Breast epithelium (tissue), 4 donors: ENCODE data around the gene DCLRE1B. TPM values are rescaled to one million over a fixed set of nuclear protein-coding genes. Genes with fewer than 3 reads are reported as not detected.
A peak's percentile ranks its signal among the peaks of the same experiment; 100 is the strongest.

Experiments used
- DNase-seq, 2 donors: peaks; one replicate each; pipeline ENCODE4 v3.0.0-alpha.2; 2019; ENCODE audit warnings: low spot score in 2 of 2
- H3K27ac ChIP-seq, 2 donors: fragments of 200-600 bp; sonication (generic) in 1 of 2; one replicate each; pipeline ENCODE4 v1.5.1; 2016 to 2019; ENCODE audit warnings: mild to moderate bottlenecking in 1 of 2
- H3K27me3 ChIP-seq, 2 donors: fragments of 200-600 bp; sonication (generic) in 1 of 2; one replicate each; pipeline versions ENCODE4 v1.5.1 to v1.6.0; 2017 to 2019; ENCODE audit warnings: control low read depth in 1 of 2, mild to moderate bottlenecking in 1 of 2
- H3K36me3 ChIP-seq: fragments of 200-600 bp; one replicate; pipeline ENCODE4 v1.5.1; 2019
- H3K4me1 ChIP-seq, 2 donors: fragments of 200-600 bp; sonication (generic); one replicate each; pipeline ENCODE4 v1.5.1; 2016 to 2019; ENCODE audit warnings: control low read depth in 1 of 2
- H3K4me3 ChIP-seq, 3 donors: fragments of 200-600 bp; sonication (generic); 1 replicate in 2 of 3; 2 replicates in 1 of 3; pipeline ENCODE4 v1.5.1; 2016 to 2019; ENCODE audit warnings: mild to moderate bottlenecking in 3 of 3, moderate library complexity in 2 of 3
- H3K9me3 ChIP-seq, 2 donors: fragments of 200-600 bp; sonication (generic) in 1 of 2; one replicate each; pipeline ENCODE4 v1.5.1; 2016 to 2019; ENCODE audit warnings: control low read depth in 1 of 2
- POLR2A ChIP-seq: fragments of 450-650 bp; IDR thresholded peaks from one replicate; pipeline ENCODE4 v1.6.1; 2016; ENCODE audit warnings: antibody characterized with exemption, mild to moderate bottlenecking, moderate library complexity
- POLR2AphosphoS5 ChIP-seq, 3 donors: sonication (generic); formaldehyde crosslinking; IDR thresholded peaks; one replicate each; pipeline ENCODE4 v1.6.1; 2017; ENCODE audit warnings: antibody characterized with exemption in 3 of 3
- intact Hi-C: fragments of 100-400 bp; cut with DNase I; formaldehyde crosslinking; loops from one replicate; pipeline ENCODE4 v1.15.1; 2023; ENCODE audit warnings: low total_unique reads
- total RNA-seq, 3 donors: library from RNA; depleted of rRNA; stranded (reverse); fragments of >200 nt; gene quantifications; one replicate each; pipeline ENCODE4 v1.1.0, GENCODE V29; 2016
- TF ChIP-seq, protein P1 (sequence below), 3 donors: fragments of 450-650 bp; IDR thresholded peaks; one replicate each; pipeline ENCODE4 v1.5.1; 2016 to 2017; ENCODE audit warnings: antibody characterized with exemption in 3 of 3, mild to moderate bottlenecking in 3 of 3, moderate library complexity in 3 of 3

The DCLRE1B gene
- 1 to 10 TPM; 3.3 to 6.2 (median 3.5) TPM for total RNA-seq

DNA sequence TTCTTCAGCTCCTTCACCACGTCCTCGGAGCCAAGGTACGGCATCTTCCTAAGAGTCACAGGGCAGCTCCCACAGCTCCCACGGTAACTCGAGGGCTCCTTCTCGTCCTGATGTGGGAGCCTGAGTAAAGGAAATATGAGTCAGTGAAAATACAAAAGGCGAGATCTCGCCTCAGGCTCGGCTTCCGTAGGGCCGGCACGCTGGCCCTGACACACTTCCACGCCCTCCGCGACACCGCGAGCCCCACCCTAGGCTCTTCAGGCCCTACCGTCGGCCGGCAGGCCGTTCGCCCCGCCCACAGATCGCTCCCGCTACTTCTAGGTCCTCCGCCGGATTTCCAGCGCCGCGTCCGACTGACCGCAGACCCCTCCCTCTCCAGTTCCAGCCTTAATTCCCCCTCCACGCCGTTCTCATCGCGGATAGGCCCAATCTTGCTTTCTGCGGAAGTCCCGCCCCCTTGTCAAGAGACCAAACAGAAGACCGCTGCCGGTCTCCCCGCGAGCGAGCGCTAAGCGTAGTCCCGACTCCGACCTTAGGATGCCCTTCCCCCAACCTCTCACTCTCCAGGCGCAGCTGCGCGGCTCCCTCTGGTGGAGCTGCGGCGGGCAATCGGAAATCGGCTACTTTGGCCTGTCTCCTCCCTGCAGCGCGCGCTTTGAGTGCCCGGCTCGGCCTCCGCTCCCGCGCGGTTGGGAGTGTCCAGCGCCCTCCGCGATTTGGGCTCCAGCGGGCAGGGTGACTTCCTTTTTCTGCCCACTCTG is at the start of gene DCLRE1B, which contains the start of gene AP4B1:
Gene DCLRE1B, plus strand, starts transcription at position 653 of the 761 bp plus-strand sequence. CDS start 261 bp downstream, outside the sequence.
Gene AP4B1, minus strand, starts transcription at position 126 of the 761 bp plus-strand sequence. Its CDS starts 82 bp downstream, at position 44.
- TF ChIP-seq POLR2AphosphoS5 (IDR thresholded peaks at IDR 0.05) (peak; percentile 73 to 81 (median 74)), POLR2A (no peak)
- TF ChIP-seq, protein P1, sequence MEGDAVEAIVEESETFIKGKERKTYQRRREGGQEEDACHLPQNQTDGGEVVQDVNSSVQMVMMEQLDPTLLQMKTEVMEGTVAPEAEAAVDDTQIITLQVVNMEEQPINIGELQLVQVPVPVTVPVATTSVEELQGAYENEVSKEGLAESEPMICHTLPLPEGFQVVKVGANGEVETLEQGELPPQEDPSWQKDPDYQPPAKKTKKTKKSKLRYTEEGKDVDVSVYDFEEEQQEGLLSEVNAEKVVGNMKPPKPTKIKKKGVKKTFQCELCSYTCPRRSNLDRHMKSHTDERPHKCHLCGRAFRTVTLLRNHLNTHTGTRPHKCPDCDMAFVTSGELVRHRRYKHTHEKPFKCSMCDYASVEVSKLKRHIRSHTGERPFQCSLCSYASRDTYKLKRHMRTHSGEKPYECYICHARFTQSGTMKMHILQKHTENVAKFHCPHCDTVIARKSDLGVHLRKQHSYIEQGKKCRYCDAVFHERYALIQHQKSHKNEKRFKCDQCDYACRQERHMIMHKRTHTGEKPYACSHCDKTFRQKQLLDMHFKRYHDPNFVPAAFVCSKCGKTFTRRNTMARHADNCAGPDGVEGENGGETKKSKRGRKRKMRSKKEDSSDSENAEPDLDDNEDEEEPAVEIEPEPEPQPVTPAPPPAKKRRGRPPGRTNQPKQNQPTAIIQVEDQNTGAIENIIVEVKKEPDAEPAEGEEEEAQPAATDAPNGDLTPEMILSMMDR (IDR thresholded peaks at IDR 0.05), result peak; percentile 60 to 86 (median 78)
- no peaks in the 10 kb centered on the region for H3K36me3 ChIP-seq
- intact Hi-C loops, result loop anchor here (1.0 kb wide), 1 partner anchor 24 kb away; the partner anchor contains the start of gene HIPK1
- peak within 1 kb of the TSS; percentile 66 to 91 (median 67) for H3K4me3 ChIP-seq
- peaks cover 0 to 4% of the 10 kb centered on the region in 2 donors for H3K4me1 ChIP-seq
- no peaks in the 10 kb centered on the region for H3K9me3 ChIP-seq
- H3K27me3 ChIP-seq, result no peaks in the 10 kb centered on the region
- DNase-seq, result peak; percentile 96 to 97
- H3K27ac ChIP-seq, result peak within 1 kb of the TSS; percentile 89 to 92

DNA sequence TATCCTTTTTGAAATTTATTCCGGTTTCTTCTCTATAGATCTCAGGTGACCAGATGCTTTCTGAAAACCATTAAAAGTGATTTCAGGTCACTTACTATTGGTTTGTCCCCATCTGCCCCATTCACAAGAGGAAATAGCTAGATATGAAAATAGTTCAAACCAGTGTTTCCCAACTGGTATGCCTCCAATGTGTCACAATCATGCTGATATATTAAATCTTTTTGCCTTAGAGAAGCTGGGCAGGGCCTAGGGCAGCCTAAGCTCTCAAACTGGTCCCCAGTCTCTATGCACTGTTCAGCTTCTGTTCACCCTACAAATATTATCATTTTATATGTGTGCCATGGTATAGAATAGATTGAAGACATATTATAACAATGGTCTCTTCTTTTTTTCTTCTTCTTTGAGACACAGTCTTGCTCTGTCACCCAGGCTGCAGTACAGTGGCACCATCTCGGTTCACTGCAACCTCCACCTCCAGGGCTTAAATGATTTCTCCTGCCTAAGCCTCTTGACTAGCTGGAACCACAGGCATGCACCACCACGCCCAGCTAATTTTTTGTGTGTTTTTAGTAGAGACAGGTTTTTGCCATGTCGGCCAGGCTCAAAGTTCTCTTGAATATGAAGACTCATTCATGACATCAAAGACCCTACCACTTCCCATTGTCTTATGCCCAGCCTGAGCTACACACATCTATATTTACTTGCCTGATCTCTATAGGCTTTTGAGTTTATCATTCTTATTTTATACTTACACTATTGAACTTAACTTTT is 49.3 kb upstream of the DCLRE1B start:
- Histone ChIP-seq H3K9me3 (no peaks in the 10 kb centered on the region), H3K36me3 (no peaks in the 10 kb centered on the region), H3K4me3 (no peak overlapping the region), H3K4me1 (no peaks in the 10 kb centered on the region), H3K27ac (no peak overlapping the region), H3K27me3 (no peaks in the 10 kb centered on the region)
- TF ChIP-seq POLR2AphosphoS5 (IDR thresholded peaks at IDR 0.05), result no peak
- no peak for TF ChIP-seq POLR2A
- TF ChIP-seq, protein P1 (IDR thresholded peaks at IDR 0.05), result no peak
- DNase-seq, result no peak
- intact Hi-C loops, result no loop called here

DNA sequence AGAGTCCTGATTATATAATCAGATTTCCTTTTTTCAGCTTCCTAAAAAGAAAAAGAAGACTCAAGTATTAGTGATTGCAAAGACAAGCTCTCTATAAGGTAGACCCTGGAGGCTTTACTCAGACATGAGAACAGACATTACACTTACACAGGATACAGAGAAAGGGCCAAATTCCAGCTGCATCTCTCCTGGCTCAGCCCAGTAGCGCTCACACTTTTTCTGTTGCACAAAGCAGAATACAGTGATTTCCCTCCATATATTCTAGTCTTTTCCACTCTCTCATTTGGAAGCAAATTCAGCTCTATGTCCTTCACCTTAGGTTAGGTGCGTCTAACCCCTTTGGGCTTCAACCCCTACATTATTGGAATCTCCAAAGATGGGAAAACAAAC is 48.7 kb upstream of the DCLRE1B start:
- Histone ChIP-seq H3K4me3 (no peak overlapping the region), H3K27me3 (no peaks in the 10 kb centered on the region), H3K9me3 (no peaks in the 10 kb centered on the region), H3K27ac (no peak overlapping the region), H3K4me1 (no peaks in the 10 kb centered on the region), H3K36me3 (no peaks in the 10 kb centered on the region)
- TF ChIP-seq POLR2A (no peak), POLR2AphosphoS5 (IDR thresholded peaks at IDR 0.05) (no peak)
- TF ChIP-seq, protein P1 (IDR thresholded peaks at IDR 0.05), result no peak
- intact Hi-C loops, result no loop called here
- no peak for DNase-seq

DNA sequence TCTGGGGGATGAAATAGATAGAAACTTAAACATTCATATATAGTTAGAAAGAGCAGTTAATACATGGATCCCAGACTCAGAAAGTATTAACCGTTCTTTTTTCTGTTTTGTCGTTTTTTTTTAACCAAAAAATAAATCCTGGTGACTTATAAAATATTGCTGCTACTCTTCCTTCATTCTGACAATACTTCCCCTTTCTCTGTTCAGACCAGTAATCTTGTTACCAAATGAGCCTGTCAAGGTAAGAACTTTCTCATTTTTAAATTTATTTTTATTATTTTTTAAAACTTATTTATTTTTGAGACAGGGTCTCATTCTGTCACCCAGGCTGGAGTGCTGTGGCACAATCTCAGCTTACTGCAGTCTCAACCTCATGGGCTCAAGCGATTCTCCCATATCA is 47.4 kb upstream of the DCLRE1B start:
- Histone ChIP-seq H3K36me3 (no peaks in the 10 kb centered on the region), H3K9me3 (no peaks in the 10 kb centered on the region), H3K4me3 (no peak overlapping the region), H3K27ac (no peak overlapping the region), H3K27me3 (no peaks in the 10 kb centered on the region), H3K4me1 (no peaks in the 10 kb centered on the region)
- intact Hi-C loops, result no loop called here
- TF ChIP-seq POLR2A (no peak), POLR2AphosphoS5 (IDR thresholded peaks at IDR 0.05) (no peak)
- TF ChIP-seq, protein P1 (IDR thresholded peaks at IDR 0.05), result no peak
- no peak for DNase-seq

DNA sequence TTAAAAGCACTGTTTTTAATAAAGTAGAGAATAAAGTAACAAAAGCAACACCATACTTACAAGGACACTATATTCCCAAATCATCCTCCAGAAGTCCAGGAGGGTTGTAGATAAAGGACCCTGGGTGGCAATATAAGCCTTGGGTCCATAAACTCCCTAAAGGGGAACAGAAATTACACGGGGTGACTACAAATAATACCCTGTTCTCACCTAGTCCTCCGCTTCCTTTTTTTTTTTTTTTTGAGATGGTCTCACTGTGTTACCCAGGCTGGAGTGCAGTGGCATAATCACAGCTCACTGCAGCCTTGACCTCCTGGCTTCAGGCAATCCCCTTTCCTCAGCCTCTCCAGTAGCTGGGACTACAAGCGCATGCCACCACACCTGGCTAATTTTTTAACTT is 46.7 kb upstream of the DCLRE1B start:
- Histone ChIP-seq H3K27me3 (no peaks in the 10 kb centered on the region), H3K36me3 (no peaks in the 10 kb centered on the region), H3K9me3 (no peaks in the 10 kb centered on the region), H3K27ac (no peak overlapping the region), H3K4me1 (no peaks in the 10 kb centered on the region), H3K4me3 (no peak overlapping the region)
- intact Hi-C loops, result no loop called here
- no peak for DNase-seq
- no peak for TF ChIP-seq POLR2AphosphoS5 (IDR thresholded peaks at IDR 0.05)
- TF ChIP-seq POLR2A, result no peak
- TF ChIP-seq, protein P1 (IDR thresholded peaks at IDR 0.05), result no peak
